ENCODE measurements around the gene POGLUT3.

The POGLUT3 gene, protein sequence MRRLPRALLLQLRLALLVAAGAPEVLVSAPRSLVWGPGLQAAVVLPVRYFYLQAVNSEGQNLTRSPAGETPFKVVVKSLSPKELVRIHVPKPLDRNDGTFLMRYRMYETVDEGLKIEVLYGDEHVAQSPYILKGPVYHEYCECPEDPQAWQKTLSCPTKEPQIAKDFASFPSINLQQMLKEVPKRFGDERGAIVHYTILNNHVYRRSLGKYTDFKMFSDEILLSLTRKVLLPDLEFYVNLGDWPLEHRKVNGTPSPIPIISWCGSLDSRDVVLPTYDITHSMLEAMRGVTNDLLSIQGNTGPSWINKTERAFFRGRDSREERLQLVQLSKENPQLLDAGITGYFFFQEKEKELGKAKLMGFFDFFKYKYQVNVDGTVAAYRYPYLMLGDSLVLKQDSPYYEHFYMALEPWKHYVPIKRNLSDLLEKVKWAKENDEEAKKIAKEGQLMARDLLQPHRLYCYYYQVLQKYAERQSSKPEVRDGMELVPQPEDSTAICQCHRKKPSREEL

DNA sequence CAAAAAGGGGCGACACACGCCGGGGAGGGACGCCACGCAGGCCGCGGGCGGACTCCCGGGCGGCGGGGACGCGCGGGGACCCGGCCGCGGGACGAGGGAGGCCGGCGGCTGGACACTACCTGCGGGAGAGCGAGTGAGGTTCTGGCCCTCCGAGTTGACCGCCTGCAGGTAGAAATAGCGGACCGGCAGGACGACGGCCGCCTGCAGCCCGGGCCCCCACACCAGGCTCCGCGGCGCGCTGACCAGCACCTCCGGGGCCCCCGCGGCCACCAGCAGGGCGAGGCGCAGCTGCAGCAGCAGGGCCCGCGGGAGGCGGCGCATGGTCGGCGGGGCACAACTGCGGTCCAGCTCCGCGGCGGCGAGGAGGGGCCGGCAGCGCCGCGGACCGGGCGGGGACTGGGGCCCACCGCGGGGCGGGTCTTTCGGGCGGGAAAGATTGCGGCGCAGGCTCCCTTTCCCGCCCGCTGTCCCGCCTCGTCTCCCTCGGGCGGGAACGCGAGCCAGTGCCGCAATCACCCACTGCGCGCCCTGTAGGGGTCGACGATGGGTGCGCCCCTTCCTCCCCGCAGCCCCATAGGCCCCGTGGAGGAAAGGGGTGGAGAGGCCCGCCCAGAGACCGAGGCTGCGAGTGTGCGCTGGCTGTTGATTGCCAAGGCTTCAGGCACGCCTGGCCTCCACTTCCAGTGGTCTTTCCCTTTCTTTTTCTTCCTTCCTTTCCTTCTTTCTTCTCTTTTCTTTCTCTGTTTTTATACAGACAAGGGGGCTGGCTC lies at the start of gene POGLUT3:
POGLUT3 (minus strand) TSS at position 339 of the 770 bp plus-strand sequence; CDS start at position 321, 18 bp downstream.
- no peaks in the 10 kb centered on the region for H3K9me3 Mint-ChIP-seq
- peak; percentile 69 for DNase-seq
- peak within 1 kb of the TSS; percentile 98 for H3K27ac Mint-ChIP-seq
- H3K27me3 Mint-ChIP-seq, result no peaks in the 10 kb centered on the region
- peaks cover 38% of the 10 kb centered on the region for H3K4me1 Mint-ChIP-seq
- H3K4me3 Mint-ChIP-seq, result peak within 1 kb of the TSS; percentile 89
- peaks cover 14% of the 10 kb centered on the region for H3K36me3 Mint-ChIP-seq
- CTCF ChIA-PET, result no interaction called here

DNA sequence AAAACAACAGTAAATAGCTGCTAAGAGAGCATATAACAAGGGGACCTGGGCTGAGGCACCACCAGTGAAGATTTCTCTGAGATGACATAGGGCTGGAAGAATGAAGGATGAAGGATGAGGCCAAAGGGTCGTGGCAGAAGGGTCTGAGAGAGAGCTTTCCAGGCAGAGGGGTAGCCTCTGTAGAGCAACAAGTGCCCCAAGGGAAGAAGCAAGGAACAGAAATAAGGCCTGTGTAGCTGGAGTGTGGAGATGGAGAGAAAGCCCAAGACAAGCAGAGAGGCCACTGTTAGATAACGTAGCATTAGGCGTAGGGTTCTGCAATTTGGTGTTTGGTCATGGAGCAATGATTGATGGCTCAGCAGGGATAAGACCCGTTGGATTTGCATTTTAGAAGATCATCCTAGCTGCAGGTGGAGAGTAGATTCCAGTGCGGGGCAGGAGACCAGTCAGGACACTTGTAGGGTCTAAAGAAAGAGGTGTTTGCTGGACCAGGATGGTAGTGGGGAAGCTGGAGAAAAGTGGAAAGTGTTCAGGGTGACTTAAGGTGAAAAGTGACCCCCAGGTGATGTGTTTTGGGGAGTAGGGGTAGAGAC lies 47.8 kb upstream of the POGLUT3 start:
- Mint-ChIP-seq H3K27me3 (no peaks in the 10 kb centered on the region), H3K27ac (no peak overlapping the region), H3K4me3 (no peak overlapping the region), H3K4me1 (no peaks in the 10 kb centered on the region), H3K36me3 (no peaks in the 10 kb centered on the region), H3K9me3 (no peaks in the 10 kb centered on the region)
- DNase-seq, result no peak
- CTCF ChIA-PET, result no interaction called here

DNA sequence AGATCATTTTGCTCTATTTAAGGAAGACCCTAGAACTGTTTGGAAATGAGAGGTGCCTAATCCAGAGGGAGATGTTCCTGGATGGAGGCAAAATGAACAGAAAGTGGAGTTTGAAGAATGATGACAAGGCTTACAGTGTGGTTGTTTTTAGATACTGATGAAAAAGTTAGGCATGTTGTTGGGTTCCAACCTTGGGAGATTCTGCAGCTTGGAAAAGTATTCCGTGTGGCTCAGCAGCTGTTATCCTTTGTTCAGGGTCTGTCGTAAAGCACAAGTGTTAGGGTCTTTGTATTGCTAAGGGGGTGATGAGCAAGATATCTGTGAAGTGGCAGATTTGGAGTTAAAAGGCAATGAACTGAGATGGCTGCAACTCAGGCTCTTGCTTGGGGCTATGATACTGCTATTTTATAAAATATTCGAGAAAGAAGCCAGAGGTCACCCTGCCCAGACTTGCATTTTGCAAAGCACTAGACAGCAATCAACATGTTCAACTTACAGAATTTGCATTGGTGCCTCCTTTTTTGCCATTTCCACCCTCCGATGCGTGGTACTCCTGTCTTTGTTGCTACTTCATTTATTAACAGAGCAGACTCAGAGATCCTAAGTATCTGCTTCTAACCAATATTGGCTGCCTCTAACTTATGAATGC lies 45.3 kb upstream of the POGLUT3 start:
- Mint-ChIP-seq H3K9me3 (no peaks in the 10 kb centered on the region), H3K4me3 (no peak overlapping the region), H3K27ac (no peak overlapping the region), H3K36me3 (no peaks in the 10 kb centered on the region), H3K4me1 (peaks cover under 1% of the 10 kb centered on the region), H3K27me3 (no peaks in the 10 kb centered on the region)
- CTCF ChIA-PET, result no interaction called here
- no peak for DNase-seq

DNA sequence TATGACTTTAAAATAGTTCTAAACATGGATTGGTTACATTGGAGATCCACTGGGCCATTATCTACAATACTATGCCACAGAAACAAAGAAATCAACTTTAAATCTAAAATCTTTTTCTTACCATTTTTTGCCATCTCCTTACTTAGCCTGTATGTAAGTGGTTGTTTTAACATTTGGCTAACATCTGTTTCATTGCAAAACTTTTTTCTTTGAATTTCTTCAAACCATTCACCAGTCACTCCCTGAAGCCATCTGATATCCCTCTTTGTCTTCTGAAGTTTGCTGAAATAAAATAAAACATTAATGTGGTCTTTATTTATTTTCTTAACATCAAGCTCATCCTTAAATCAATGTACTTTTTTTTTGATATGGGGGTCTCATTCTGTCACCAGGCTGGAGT lies 43.3 kb upstream of the POGLUT3 start:
- H3K9me3 Mint-ChIP-seq, result no peaks in the 10 kb centered on the region
- no peaks in the 10 kb centered on the region for H3K36me3 Mint-ChIP-seq
- H3K4me1 Mint-ChIP-seq, result peaks cover 2% of the 10 kb centered on the region
- CTCF ChIA-PET, result no interaction called here
- no peak overlapping the region for H3K27ac Mint-ChIP-seq
- no peaks in the 10 kb centered on the region for H3K27me3 Mint-ChIP-seq
- DNase-seq, result no peak
- no peak overlapping the region for H3K4me3 Mint-ChIP-seq

DNA sequence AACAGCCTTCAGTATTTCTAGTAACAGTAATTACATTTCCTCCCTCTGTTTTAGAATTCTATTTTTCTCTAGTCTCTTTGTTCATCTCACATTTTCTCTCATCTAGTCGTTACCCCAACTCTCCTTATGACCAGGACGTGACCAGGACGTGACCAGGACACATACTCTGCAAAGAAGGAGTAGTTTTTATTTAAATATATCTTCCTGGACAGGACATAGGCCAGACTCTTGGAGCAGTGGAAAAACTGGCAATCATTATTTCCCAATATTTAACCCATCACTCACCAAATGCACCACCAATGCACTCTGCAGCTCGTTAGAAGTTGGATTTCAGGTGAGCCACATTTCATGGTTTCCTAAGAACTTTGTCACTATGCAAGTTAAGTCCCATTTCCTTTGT lies 40.3 kb upstream of the POGLUT3 start:
- Mint-ChIP-seq H3K36me3 (no peaks in the 10 kb centered on the region), H3K4me1 (peaks cover 2% of the 10 kb centered on the region), H3K27me3 (no peaks in the 10 kb centered on the region), H3K4me3 (no peak overlapping the region), H3K9me3 (no peaks in the 10 kb centered on the region), H3K27ac (no peak overlapping the region)
- no peak for DNase-seq
- CTCF ChIA-PET, result no interaction called here

DNA sequence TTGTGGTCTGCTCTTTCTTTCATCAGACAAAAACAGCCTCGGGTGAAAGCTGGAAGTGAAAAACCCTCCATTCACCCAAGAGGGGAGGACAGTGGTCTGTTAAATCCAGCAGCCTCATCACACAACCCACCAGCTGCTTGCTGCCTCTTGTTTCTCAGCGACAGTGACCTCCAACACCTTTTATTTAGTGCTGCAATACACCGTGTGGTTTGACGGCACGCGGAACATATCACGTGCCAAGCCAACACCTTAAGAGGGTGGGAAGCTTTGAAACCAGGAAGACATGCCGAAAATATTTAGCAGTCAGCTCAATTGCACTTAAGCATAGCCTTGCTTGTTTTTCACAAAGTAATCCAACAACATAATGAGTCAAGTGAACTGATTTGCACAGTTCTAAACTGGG lies 39.8 kb upstream of the POGLUT3 start:
- Mint-ChIP-seq H3K36me3 (no peaks in the 10 kb centered on the region), H3K27me3 (no peaks in the 10 kb centered on the region), H3K27ac (no peak overlapping the region), H3K4me1 (peaks cover 2% of the 10 kb centered on the region), H3K4me3 (no peak overlapping the region), H3K9me3 (no peaks in the 10 kb centered on the region)
- CTCF ChIA-PET, result interaction anchor here (1.0 kb wide), 1 partner anchor 316 kb away, joined by 3 read pairs; the partner anchor contains the start of gene NPAT
- DNase-seq, result no peak

DNA sequence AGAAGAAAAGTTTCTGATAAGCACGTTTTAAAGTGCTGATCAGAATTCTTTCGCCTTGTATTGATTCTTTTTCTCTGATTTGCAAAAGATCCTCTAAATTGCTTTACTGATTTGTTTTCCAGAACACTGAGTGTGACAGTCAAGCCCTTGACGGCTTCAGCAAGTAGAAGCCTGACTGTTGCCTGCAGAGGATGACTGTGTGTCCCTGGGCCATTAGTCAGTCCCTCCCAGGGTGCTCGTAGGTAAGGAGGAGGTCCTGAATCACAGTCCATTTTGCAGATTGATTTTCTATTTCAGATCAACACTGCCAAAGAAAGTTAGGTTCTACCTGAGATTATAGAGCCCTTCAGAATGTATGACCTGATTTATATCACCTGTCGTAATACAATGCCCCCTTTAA lies 38.6 kb upstream of the POGLUT3 start:
- Mint-ChIP-seq H3K9me3 (no peaks in the 10 kb centered on the region), H3K36me3 (no peaks in the 10 kb centered on the region), H3K4me3 (no peak overlapping the region), H3K4me1 (peaks cover 2% of the 10 kb centered on the region), H3K27me3 (no peaks in the 10 kb centered on the region), H3K27ac (no peak overlapping the region)
- CTCF ChIA-PET, result no interaction called here
- DNase-seq, result no peak

DNA sequence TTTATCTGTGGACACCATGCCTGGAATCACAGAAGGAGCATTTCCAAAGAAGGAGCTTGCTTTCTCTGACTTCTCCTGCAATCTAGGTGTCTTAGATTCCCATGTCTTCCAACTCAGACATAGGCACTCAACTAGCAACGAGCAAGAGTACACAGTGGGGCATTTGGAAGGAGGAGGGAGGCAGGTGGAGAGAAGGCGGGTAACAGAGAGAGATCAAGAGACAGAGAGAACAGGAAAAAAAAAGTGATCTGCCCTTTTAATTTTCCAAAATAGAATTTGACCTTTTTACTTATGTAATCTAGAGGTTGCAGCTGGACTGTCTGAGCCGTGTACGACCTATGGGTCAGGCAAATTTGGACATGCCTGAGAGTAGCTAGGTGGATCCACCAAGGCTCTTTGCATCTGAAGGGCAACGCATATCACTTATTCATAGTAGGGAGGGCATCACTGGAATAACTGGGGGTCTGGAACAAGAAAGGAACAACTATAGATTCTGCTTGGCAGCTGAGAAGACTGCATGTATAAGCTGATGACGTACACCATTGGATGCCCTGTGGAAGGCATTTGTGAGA lies 37.3 kb upstream of the POGLUT3 start:
- Mint-ChIP-seq H3K27me3 (no peaks in the 10 kb centered on the region), H3K9me3 (no peaks in the 10 kb centered on the region), H3K27ac (no peak overlapping the region), H3K36me3 (no peaks in the 10 kb centered on the region), H3K4me1 (peaks cover 2% of the 10 kb centered on the region), H3K4me3 (no peak overlapping the region)
- CTCF ChIA-PET, result no interaction called here
- DNase-seq, result no peak

DNA sequence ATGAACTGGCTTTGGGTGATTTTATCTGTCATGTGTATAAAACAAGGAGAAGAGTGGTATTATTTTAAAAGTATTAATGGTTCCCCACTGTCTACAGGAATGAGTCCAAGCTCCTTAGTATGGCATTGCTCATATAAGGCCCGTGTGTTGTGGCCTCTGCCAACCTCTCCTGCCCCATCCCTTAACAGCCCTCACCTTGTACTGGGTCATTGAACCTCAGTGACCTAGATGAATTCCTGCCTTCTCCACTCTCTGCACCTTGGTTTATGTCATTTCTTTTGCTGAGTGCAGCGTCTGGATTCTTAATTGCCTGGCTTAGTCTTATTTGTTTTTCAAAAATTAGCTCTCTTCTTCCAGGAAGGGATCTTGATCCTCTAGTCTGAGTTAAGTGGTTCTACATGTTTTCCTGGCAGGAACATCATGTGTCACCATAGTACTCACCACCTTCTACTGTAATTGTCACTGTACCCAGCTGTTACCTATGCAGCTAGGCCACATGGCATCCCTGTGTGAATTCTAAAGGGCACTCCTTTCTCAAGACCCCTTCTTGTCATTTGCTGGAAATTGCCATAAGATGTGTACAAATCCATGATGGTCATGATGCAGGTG lies 36.2 kb upstream of the POGLUT3 start:
- CTCF ChIA-PET, result no interaction called here
- no peaks in the 10 kb centered on the region for H3K9me3 Mint-ChIP-seq
- peaks cover 2% of the 10 kb centered on the region for H3K4me1 Mint-ChIP-seq
- no peak overlapping the region for H3K4me3 Mint-ChIP-seq
- H3K27me3 Mint-ChIP-seq, result no peaks in the 10 kb centered on the region
- no peak for DNase-seq
- no peak overlapping the region for H3K27ac Mint-ChIP-seq
- H3K36me3 Mint-ChIP-seq, result no peaks in the 10 kb centered on the region

DNA sequence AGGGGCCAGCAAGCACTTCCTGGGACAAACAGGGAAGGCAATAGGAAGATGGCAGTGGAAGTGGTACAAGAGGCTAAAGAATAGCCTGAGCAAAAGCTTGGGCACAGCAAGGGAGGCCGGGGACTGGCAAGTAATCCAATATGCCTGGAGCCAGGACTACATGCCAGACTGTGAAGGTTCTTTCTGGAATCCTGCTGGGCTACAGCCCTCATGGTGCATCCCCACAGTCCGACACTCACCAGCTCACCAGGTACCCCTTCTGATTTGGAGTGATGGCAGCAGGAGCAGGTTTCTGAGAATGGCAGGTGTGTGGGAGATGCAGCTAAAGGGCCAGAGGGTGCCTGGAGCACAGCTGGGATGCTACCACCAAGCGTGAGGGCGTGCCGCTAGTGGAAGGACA lies 32.2 kb upstream of the POGLUT3 start:
- H3K4me3 Mint-ChIP-seq, result no peak overlapping the region
- H3K36me3 Mint-ChIP-seq, result no peaks in the 10 kb centered on the region
- CTCF ChIA-PET, result no interaction called here
- H3K4me1 Mint-ChIP-seq, result no peaks in the 10 kb centered on the region
- H3K27me3 Mint-ChIP-seq, result no peaks in the 10 kb centered on the region
- DNase-seq, result no peak
- H3K9me3 Mint-ChIP-seq, result no peaks in the 10 kb centered on the region
- no peak overlapping the region for H3K27ac Mint-ChIP-seq

DNA sequence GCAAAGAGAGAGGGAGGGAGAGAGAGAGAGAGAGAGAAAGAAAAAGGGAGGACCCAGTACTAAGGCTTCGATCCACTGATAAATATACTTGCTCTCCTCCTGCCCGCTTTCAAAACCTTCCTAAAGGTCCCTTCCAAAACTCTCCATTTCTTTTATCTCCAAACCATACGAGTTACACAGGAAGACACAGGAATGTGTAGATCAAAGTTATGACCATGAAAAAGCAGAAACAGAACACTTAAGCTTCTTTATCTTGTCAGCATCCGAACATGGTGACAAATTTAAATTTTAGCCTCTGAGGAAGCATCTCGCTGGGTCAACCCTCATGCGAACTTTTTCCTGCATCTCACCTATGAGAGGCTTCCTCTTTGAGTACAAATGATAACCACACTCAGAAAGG lies 29.2 kb upstream of the POGLUT3 start:
- CTCF ChIA-PET, result no interaction called here
- Mint-ChIP-seq H3K9me3 (no peaks in the 10 kb centered on the region), H3K36me3 (no peaks in the 10 kb centered on the region), H3K27ac (no peak overlapping the region), H3K4me3 (no peak overlapping the region), H3K27me3 (no peaks in the 10 kb centered on the region), H3K4me1 (no peaks in the 10 kb centered on the region)
- DNase-seq, result no peak

DNA sequence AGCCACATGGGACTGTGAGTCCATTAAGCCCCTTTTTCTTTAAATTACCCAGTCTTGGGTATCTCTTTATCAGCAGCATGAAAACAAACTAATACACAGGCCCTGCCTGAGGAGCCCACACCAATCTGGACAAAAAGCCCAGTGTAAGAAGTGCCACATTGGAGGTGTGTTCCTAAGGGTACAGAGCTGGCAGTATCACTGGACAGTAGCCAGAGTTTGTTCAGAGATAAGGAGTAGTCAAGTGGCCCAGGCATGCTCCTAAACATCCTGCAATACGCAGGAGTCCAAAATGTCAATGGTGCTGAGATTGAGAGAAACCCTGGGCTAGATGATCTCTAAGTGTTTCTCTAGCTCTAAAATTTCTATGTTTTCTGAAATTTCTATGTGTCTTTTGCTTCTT lies 27.0 kb upstream of the POGLUT3 start:
- Mint-ChIP-seq H3K27ac (no peak overlapping the region), H3K27me3 (no peaks in the 10 kb centered on the region), H3K4me1 (no peaks in the 10 kb centered on the region), H3K9me3 (no peaks in the 10 kb centered on the region), H3K4me3 (no peak overlapping the region), H3K36me3 (no peaks in the 10 kb centered on the region)
- DNase-seq, result no peak
- CTCF ChIA-PET, result no interaction called here

DNA sequence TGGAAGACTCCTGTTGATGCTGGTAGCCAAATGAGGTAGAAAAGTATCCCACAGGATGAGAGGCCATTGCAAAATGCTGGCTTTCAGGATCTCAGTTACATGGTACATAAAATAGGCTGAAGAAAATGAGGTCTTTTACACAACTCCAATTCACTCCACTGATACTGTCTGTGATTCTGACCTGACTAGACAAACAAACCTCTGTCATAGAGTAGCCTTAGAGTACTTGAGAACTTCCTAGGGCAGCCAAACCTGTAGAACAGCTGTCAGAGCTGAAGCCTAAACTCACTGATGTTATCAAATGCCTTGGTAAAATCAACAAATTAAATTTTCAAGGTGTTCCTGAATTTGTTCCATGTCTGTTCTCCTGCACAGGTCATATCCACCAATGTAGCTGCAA lies 26.2 kb upstream of the POGLUT3 start:
- Mint-ChIP-seq H3K36me3 (no peaks in the 10 kb centered on the region), H3K27me3 (no peaks in the 10 kb centered on the region), H3K4me1 (no peaks in the 10 kb centered on the region), H3K27ac (no peak overlapping the region), H3K4me3 (no peak overlapping the region), H3K9me3 (no peaks in the 10 kb centered on the region)
- CTCF ChIA-PET, result no interaction called here
- no peak for DNase-seq

DNA sequence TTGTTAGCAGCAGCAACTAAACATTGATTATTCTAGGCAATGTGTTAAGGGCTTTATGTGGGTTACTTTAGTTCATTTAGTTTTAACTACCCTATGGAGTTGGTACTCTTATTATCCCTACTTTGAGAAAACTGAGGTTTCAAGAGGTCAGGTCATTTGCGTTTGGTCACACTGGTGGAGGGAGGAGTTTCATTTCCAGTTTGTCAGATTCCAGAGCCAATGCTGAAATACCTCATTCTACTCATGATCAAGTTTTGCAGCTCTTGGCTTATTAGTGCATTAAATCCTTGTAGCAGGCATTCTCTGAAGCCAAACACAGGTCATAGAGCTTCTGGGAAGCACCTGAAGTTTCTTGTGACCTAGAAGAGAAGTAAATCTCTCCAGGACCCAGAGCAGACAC lies 24.1 kb upstream of the POGLUT3 start:
- Mint-ChIP-seq H3K27me3 (no peaks in the 10 kb centered on the region), H3K9me3 (no peaks in the 10 kb centered on the region), H3K4me1 (no peaks in the 10 kb centered on the region), H3K36me3 (no peaks in the 10 kb centered on the region), H3K4me3 (no peak overlapping the region), H3K27ac (no peak overlapping the region)
- CTCF ChIA-PET, result no interaction called here
- no peak for DNase-seq

All from activated naive CD4-positive, alpha-beta T cell treated with anti-CD3 and anti-CD28 coated beads, Interleukin-2, amount 10 ng/mL, durations not matched to agents 7 days and 5 days (primary cell).